Measurements from ENCODE around the gene ATF2.
"Not testable (repeated sequence)": the region's sequence is repeated elsewhere in the genome, so short reads cannot be mapped to it uniquely, and the experiment has no call there.

Gene ATF2

GRCh38 chr2:175111200-175111657 is 56.8 kb downstream of the ATF2 start:
- DNase-seq (ENCODE audit: low spot score): peak; percentile 36
- ChIA-PET POLR2A (ENCODE audit: low non-redundant PET) (no interaction called here), CTCF (interaction anchor here (1.1 kb wide), 1 partner anchor 23 kb away, joined by 5 read pairs; no protein-coding TSS in a partner anchor)
- no peak overlapping the region for H3K27ac ChIP-seq
- peak; percentile 81 for TF ChIP-seq CTCF (conservative IDR thresholded peaks at IDR 0.05; ENCODE audit: low read depth)

DNA sequence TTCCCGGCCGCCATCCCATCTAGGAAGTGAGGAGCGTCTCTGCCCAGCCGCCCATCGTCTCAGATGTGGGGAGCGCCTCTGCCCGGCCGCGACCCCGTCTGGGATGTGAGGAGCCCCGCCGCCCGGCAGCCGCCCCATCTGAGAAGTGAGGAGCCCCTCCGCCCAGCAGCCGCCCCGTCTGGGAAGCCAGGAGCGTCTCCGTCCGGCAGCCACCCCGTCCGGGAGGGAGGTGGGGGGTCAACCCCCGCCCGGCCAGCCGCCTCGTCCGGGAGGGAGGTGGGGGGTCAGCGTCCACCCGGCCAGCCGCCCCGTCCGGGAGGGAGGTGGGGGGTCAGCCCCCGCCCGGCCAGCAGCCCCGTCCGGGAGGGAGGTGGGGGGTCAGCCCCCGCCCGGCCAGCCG is 59.9 kb downstream of the ATF2 start:
- DNase-seq (ENCODE audit: low spot score); CTCF ChIA-PET; POLR2A ChIA-PET (ENCODE audit: low non-redundant PET); H3K27ac ChIP-seq: not testable (repeated sequence)

DNA sequence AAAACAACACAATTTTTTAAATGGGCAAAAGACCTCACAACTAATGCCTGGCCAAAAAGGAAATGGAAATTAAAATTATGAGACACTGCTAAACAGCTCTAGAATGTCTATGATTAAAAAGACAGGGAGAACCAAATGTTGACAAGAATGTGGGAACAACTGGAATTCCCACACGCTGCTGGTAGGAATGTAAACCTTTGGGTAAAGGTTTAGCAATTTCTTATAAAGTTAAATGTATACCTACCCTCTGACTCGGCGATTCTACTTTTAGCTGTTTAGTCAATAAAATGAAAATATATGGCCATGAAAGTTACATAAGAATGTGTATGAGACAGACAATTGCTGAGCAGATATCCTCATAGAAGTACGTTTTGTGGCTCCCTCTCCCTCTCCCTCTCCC is 60.9 kb downstream of the ATF2 start:
- no peak overlapping the region for H3K27ac ChIP-seq
- ChIA-PET POLR2A (ENCODE audit: low non-redundant PET) (no interaction called here), CTCF (no interaction called here)
- no peak for DNase-seq (ENCODE audit: low spot score)
- no peak for TF ChIP-seq CTCF (conservative IDR thresholded peaks at IDR 0.05; ENCODE audit: low read depth)

- ChIA-PET POLR2A (ENCODE audit: low non-redundant PET) (no interaction called here), CTCF (no interaction called here)
- no peak for TF ChIP-seq CTCF (conservative IDR thresholded peaks at IDR 0.05; ENCODE audit: low read depth)
- DNase-seq (ENCODE audit: low spot score): no peak
- H3K27ac ChIP-seq: no peak overlapping the region
Observed at GRCh38 chr2:175103191-175103590, 64.8 kb downstream of the ATF2 start.

DNA sequence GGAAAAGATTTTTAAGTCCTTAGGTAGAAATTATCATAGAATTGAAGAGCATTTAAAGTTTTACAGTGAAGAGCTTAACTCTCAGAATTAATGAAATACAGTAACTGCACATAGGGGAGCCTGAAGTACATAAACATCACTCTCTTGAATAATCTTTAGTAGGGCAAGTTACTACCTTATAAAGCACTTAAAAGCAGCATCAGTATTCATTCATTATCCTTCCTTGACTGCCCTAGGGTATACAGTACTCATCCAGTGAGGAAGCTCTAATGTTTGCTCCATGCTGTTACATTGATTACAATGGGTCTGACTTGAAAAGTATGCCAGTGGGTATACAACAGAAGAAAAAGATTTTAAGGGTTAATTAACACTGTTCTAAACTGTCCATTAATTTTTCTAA is 66.5 kb downstream of the ATF2 start:
- ChIA-PET POLR2A (ENCODE audit: low non-redundant PET) (no interaction called here), CTCF (interaction anchor here (0.6 to 0.9 kb wide), 2 partner anchors 86 to 404 kb away, joined by 3 read pairs; no protein-coding TSS in a partner anchor)
- no peak overlapping the region for H3K27ac ChIP-seq
- no peak for TF ChIP-seq CTCF (conservative IDR thresholded peaks at IDR 0.05; ENCODE audit: low read depth)
- no peak for DNase-seq (ENCODE audit: low spot score)

- no peak for DNase-seq (ENCODE audit: low spot score)
- ChIA-PET CTCF (interaction anchor here (0.6 kb wide), 1 partner anchor 8 kb away, joined by 6 read pairs; no protein-coding TSS in a partner anchor), POLR2A (ENCODE audit: low non-redundant PET) (no interaction called here)
- H3K27ac ChIP-seq: no peak overlapping the region
- TF ChIP-seq CTCF (conservative IDR thresholded peaks at IDR 0.05; ENCODE audit: low read depth): no peak
Observed at GRCh38 chr2:175097297-175097696, 70.7 kb downstream of the ATF2 start.

- CTCF ChIA-PET; POLR2A ChIA-PET (ENCODE audit: low non-redundant PET); H3K27ac ChIP-seq; DNase-seq (ENCODE audit: low spot score): not testable (repeated sequence)
Observed at GRCh38 chr2:175084117-175084516, 83.9 kb downstream of the ATF2 start.

GRCh38 chr2:175080479-175080878 is 87.5 kb downstream of the ATF2 start:
- POLR2A ChIA-PET (ENCODE audit: low non-redundant PET): no interaction called here
- no peak for TF ChIP-seq CTCF (conservative IDR thresholded peaks at IDR 0.05; ENCODE audit: low read depth)
- CTCF ChIA-PET: no interaction called here
- H3K27ac ChIP-seq: no peak overlapping the region
- DNase-seq (ENCODE audit: low spot score): peak; percentile 17

Measured in RWPE1 (cell line).